H1 (cell line): ENCODE data around the gene PAK6. TPM values are rescaled to one million over a fixed set of nuclear protein-coding genes. Genes with fewer than 3 reads are reported as not detected.

Source experiments
- CHD1 ChIP-seq: IDR thresholded peaks from 2 replicates; pipeline ENCODE4 v1.6.1; 2012; ENCODE audit warnings: low read depth, low read length, improper control_type of control experiment
- EGR1 ChIP-seq: IDR thresholded peaks from 2 replicates; pipeline ENCODE4 v1.6.1; 2011; ENCODE audit warnings: low read depth, low read length, borderline replicate concordance
- EZH2 ChIP-seq: fragments of 200-600 bp; sonication (generic); IDR thresholded peaks from 2 replicates; pipeline ENCODE4 v1.7.1; 2012; ENCODE audit warnings: low read depth, mild to moderate bottlenecking, moderate library complexity, low read length, inconsistent platforms; ENCODE audit not compliant: severe bottlenecking
- RAD21 ChIP-seq, 2 experiments: IDR thresholded peaks in 1 of 2; conservative IDR thresholded peaks in 1 of 2; 2 replicates each; pipeline ENCODE4 v1.6.1; 2011; ENCODE audit warnings: low read depth in 2 of 2, low read length in 2 of 2, improper control_type of control experiment in 1 of 2, inconsistent platforms in 1 of 2, mild to moderate bottlenecking in 1 of 2, moderate library complexity in 1 of 2
- TEAD4 ChIP-seq: IDR thresholded peaks from 2 replicates; pipeline ENCODE4 v1.6.1; 2012; ENCODE audit warnings: low read depth, low read length, inconsistent platforms, mixed read lengths
- polyA plus RNA-seq, 7 experiments: library from polyadenylated mRNA; depleted of rRNA in 3 of 7; stranded (reverse) in 5 of 7; unstranded in 2 of 7; fragments of >200 nt in 5 of 7; fragments of 200-250 nt in 2 of 7; gene quantifications; 1 replicate in 5 of 7; 2 replicates in 1 of 7; 4 replicates in 1 of 7; pipeline versions ENCODE4 v1.2.1 to v1.2.3, GENCODE V29; 2011 to 2013; ENCODE audit warnings: missing spikeins in 2 of 7, mixed read lengths in 2 of 7
- total RNA-seq: library from RNA; stranded (reverse); fragmentation: NEBNext Ultra II Directional; extraction: Animal tissue kit (Norgen Biotek cat#: 25700); gene quantifications from 2 replicates; pipeline ENCODE4 v1.2.1, GENCODE V29; 2021

PAK6 gene
- total and polyA plus RNA-seq, 2 of the 8 experiments (the other 6 are each of a cell fraction or from before 2014, with no cell fraction given): 6.9 to 9.4 TPM

- TF ChIP-seq EZH2 (no peak), TEAD4 (no peak), RAD21 (IDR thresholded peaks at IDR 0.05 in 1 of 2, conservative IDR thresholded peaks at IDR 0.05 in 1 of 2; ENCODE audit: low read depth in 2 of 2, low read length in 2 of 2) (no peak), CHD1 (no peak), EGR1 (no peak)
These were observed 67.5 kb downstream of the PAK6 start (continued) for GRCh38 chr15:40306371-40306770.
